T-helper 22 cell (primary cell): ENCODE measurements around the gene TREML1.
"Not testable (repeated sequence)": the region's sequence is repeated elsewhere in the genome, so short reads cannot be mapped to it uniquely, and the experiment has no call there.

Source experiments
- DNase-seq: peaks from one replicate; pipeline ENCODE4 v3.0.0-alpha.2; 2020; ENCODE audit warnings: low read depth

The TREML1 gene

GRCh38 chr6:41147917-41148316 lies 6.2 kb downstream of the TREML1 start:
- DNase-seq: no peak

GRCh38 chr6:41136911-41137310 lies 17.2 kb downstream of the TREML1 start:
- no peak for DNase-seq

GRCh38 chr6:41135062-41135832 lies 18.9 kb downstream of the TREML1 start:
- no peak for DNase-seq

GRCh38 chr6:41132254-41132653 lies 21.9 kb downstream of the TREML1 start:
- no peak for DNase-seq

- no peak for DNase-seq
Measured at GRCh38 chr6:41125282-41125681, 28.9 kb downstream of the TREML1 start.

GRCh38 chr6:41122918-41123317 lies 31.2 kb downstream of the TREML1 start:
- DNase-seq: no peak

GRCh38 chr6:41122373-41122772 lies 31.8 kb downstream of the TREML1 start:
- no peak for DNase-seq

- no peak for DNase-seq
Measured at GRCh38 chr6:41120058-41120457, 34.1 kb downstream of the TREML1 start.

GRCh38 chr6:41119508-41119907 lies 34.6 kb downstream of the TREML1 start:
- DNase-seq: no peak

- not testable (repeated sequence) for DNase-seq
Measured at GRCh38 chr6:41115027-41115426, 39.1 kb downstream of the TREML1 start.

GRCh38 chr6:41111017-41111416 lies 43.1 kb downstream of the TREML1 start:
- DNase-seq: no peak

- DNase-seq: no peak
Measured at GRCh38 chr6:41103847-41104246, 50.3 kb downstream of the TREML1 start.

- DNase-seq: no peak
Measured at GRCh38 chr6:41100871-41101287, 53.3 kb downstream of the TREML1 start.
